ENCODE results near the gene HOMER2.
A peak's percentile ranks its signal among the peaks of the same experiment; 100 is the strongest.
"Not testable (repeated sequence)": the region's sequence is repeated elsewhere in the genome, so short reads cannot be mapped to it uniquely, and the experiment has no call there.

HOMER2 gene

DNA sequence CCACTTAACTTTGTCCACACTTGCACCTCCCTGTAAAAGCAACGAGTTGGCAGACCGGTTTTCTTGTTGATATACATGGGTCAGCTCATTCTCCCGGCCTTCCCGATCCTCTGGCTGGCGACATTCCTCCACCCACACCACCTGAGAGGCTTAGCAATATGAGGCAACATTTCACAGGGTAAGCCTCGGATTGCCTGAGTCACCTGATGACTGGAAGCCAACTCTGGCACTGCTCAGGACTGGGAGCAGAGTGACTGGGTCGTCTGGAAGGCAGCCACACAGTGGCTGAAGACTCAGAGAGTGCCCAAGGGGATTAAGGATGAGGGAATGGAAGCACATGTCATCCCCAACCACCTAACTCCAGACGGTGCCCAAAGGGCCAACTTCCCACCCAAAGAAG, 9.8 kb downstream of the HOMER2 start:
- no peak for TF ChIP-seq ZFX (IDR thresholded peaks at IDR 0.05)
- TF ChIP-seq, protein P1, sequence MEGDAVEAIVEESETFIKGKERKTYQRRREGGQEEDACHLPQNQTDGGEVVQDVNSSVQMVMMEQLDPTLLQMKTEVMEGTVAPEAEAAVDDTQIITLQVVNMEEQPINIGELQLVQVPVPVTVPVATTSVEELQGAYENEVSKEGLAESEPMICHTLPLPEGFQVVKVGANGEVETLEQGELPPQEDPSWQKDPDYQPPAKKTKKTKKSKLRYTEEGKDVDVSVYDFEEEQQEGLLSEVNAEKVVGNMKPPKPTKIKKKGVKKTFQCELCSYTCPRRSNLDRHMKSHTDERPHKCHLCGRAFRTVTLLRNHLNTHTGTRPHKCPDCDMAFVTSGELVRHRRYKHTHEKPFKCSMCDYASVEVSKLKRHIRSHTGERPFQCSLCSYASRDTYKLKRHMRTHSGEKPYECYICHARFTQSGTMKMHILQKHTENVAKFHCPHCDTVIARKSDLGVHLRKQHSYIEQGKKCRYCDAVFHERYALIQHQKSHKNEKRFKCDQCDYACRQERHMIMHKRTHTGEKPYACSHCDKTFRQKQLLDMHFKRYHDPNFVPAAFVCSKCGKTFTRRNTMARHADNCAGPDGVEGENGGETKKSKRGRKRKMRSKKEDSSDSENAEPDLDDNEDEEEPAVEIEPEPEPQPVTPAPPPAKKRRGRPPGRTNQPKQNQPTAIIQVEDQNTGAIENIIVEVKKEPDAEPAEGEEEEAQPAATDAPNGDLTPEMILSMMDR (conservative IDR thresholded peaks at IDR 0.05) = no peak
- peak overlapping the region; percentile 72 for H3K27ac ChIP-seq

DNA sequence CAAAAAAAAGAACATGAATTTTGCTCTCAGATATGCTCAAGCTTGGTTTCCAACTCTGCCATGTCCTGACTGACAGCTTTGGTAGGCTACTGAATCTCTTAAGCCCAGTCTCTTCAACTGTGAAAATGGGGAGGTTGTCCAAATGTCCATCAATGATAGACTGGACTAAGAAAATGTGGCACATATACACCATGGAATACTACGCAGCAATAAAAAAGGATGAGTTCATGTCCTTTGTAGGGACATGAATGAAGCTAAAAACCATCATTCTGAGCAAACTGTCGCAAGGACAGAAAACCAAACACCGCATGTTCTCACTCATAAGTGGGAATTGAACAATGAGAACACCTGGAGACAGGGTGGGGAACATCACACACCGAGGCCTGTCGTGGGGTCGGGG, 12.8 kb downstream of the HOMER2 start:
- H3K27ac ChIP-seq = not testable (repeated sequence)

DNA sequence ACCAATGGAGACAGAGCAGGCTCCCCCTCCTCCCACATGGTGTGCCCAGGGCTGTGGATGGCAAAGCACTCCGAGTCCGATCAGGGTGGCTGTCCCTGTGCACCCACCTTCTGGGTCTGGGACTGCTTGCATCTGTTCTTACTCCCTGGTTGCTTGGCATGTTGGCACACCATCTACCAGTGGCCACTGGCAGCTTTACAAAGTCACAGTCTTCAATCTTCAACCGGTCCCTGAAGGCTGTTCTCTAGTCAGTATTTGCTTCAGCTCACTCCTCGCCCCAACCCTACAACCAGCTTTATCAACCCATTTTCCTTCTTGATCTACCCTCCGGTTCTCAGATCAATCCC, 14.8 kb downstream of the HOMER2 start:
- TF ChIP-seq ZFX (IDR thresholded peaks at IDR 0.05) = no peak
- TF ChIP-seq, protein P1 (conservative IDR thresholded peaks at IDR 0.05) = no peak
- H3K27ac ChIP-seq = 0 out of 2 replicates have a peak overlapping the region, but pooled peaks have one; percentile 2

- TF ChIP-seq ZFX (IDR thresholded peaks at IDR 0.05) = no peak
- TF ChIP-seq, protein P1 (conservative IDR thresholded peaks at IDR 0.05) = no peak
- no peak overlapping the region for H3K27ac ChIP-seq
These were observed 15.4 kb downstream of the HOMER2 start for GRCh38 chr15:82936966-82937711.

- TF ChIP-seq ZFX (IDR thresholded peaks at IDR 0.05) = no peak
- TF ChIP-seq, protein P1 (conservative IDR thresholded peaks at IDR 0.05) = no peak
These were observed 17.1 kb downstream of the HOMER2 start for GRCh38 chr15:82935382-82935781.

DNA sequence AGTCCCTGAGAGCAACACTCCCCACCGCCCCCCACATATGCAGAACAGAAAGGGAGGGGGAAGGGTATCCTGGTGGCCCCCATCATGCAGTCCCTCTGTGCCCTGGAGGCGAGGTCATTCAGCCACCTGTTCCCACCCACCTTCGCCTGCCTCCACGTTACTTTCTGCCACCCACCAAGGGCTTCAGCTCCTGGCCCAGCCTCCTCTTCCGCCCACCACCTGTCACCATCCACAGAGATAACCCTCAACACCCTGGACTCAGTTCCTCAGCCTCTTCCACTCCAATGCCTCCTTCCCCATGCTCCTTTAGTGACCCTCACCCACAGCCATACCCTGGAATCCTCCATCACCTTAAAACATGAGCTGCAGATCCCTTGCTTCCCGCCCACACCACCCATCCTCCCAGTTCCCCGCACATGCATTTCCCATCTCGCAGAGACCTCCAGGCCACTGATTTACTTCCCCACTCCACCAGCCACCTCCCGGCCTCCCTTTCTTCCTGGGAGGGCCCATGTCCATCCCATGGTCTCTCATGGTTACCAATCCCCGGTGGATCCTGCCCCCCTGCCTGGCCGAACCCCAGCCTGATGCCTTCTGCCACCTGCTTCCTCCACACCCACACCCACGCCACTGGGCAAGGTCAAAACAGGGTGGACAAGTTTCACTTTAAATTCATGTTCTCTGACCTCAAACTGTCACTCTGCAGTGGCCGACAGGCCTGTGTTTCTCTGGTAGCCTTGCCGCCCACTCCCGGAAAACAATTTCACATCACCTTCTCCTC, 18.2 kb downstream of the HOMER2 start:
- TF ChIP-seq ZFX (IDR thresholded peaks at IDR 0.05) = no peak
- TF ChIP-seq, protein P1 (conservative IDR thresholded peaks at IDR 0.05) = no peak
- no peak overlapping the region for H3K27ac ChIP-seq

More at GRCh38 chr15:82935382-82935781, 17.1 kb downstream of the HOMER2 start:
- H3K27ac ChIP-seq = no peak overlapping the region

DNA sequence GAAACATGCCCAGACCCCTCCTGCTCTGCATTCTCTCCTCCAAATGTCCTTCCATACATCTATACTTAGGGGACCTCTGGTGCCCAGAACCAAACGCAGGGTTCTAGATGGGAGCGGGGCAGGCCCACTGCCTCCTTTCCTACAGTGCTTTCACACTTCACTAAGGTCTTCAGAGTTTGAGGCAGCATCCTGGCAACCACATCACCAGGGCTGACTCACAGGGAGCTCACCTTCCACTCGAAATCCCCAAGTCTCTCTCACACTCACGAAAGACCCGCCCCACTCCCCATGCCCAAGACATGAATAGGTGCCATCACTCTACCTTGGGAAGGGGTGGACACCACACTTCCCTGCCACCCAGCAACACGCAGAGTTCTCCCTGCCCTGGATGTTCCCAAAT, 18.9 kb downstream of the HOMER2 start:
- no peak overlapping the region for H3K27ac ChIP-seq
- TF ChIP-seq ZFX (IDR thresholded peaks at IDR 0.05) = no peak
- TF ChIP-seq, protein P1 (conservative IDR thresholded peaks at IDR 0.05) = no peak

All from C4-2B (cell line).